Trophoblast cell (in vitro differentiated cells and primary cell): ENCODE measurements around the gene GPSM1.
A peak's percentile ranks its signal among the peaks of the same experiment; 100 is the strongest.

ENCODE experiments used
- DNase-seq, 2 donors: peaks; one replicate each; pipeline ENCODE4 v3.0.0-alpha.2; 2016
- H2AFZ ChIP-seq: 2 replicates; pipeline ENCODE4 v1.6.1; 2013; ENCODE audit warnings: low read length, moderate library complexity, mild to moderate bottlenecking; ENCODE audit not compliant: insufficient read depth, poor library complexity
- H2AK5ac ChIP-seq: 2 replicates; pipeline ENCODE4 v1.6.1; 2013; ENCODE audit warnings: mild to moderate bottlenecking, low read length
- H2BK120ac ChIP-seq: 2 replicates; pipeline ENCODE4 v1.6.1; 2013; ENCODE audit warnings: low read length, mild to moderate bottlenecking, moderate library complexity; ENCODE audit not compliant: insufficient read depth, poor library complexity
- H2BK12ac ChIP-seq: 2 replicates; pipeline ENCODE4 v1.6.1; 2013; ENCODE audit warnings: mild to moderate bottlenecking, low read length, moderate library complexity
- H2BK5ac ChIP-seq: 2 replicates; pipeline ENCODE4 v1.6.1; 2013; ENCODE audit warnings: low read length, low read depth, moderate library complexity, mild to moderate bottlenecking; ENCODE audit not compliant: poor library complexity
- H3K14ac ChIP-seq: 2 replicates; pipeline ENCODE4 v1.6.1; 2013; ENCODE audit warnings: mild to moderate bottlenecking, low read length
- H3K18ac ChIP-seq: 2 replicates; pipeline ENCODE4 v1.6.1; 2013; ENCODE audit warnings: mild to moderate bottlenecking, low read length
- H3K23ac ChIP-seq: 2 replicates; pipeline ENCODE4 v1.6.1; 2013; ENCODE audit warnings: low read length
- H3K27ac ChIP-seq: 2 replicates; pipeline ENCODE4 v1.5.1; 2013; ENCODE audit warnings: low read depth, mild to moderate bottlenecking, inconsistent platforms, low read length, moderate library complexity
- H3K27me3 ChIP-seq: 2 replicates; pipeline ENCODE4 v1.6.1; 2013; ENCODE audit warnings: inconsistent platforms, mild to moderate bottlenecking, low read length, moderate library complexity; ENCODE audit not compliant: insufficient read depth
- H3K36me3 ChIP-seq, 2 experiments: 1 replicate in 1 of 2; 2 replicates in 1 of 2; pipeline ENCODE4 v1.6.1; 2013; ENCODE audit warnings: low read length in 2 of 2, mild to moderate bottlenecking in 2 of 2, moderate library complexity in 1 of 2; ENCODE audit not compliant: insufficient read depth in 2 of 2, control insufficient read depth in 1 of 2
- H3K4ac ChIP-seq: 2 replicates; pipeline ENCODE4 v1.6.1; 2013; ENCODE audit warnings: low read depth, mild to moderate bottlenecking, low read length, moderate library complexity
- H3K4me1 ChIP-seq, 2 experiments: 1 replicate in 1 of 2; 2 replicates in 1 of 2; pipeline ENCODE4 v1.6.1; 2013; ENCODE audit warnings: low read length in 2 of 2, mild to moderate bottlenecking in 2 of 2, moderate library complexity in 1 of 2; ENCODE audit not compliant: insufficient read depth in 2 of 2, control insufficient read depth in 1 of 2
- H3K4me2 ChIP-seq: 2 replicates; pipeline ENCODE4 v1.6.1; 2013; ENCODE audit warnings: inconsistent platforms, mild to moderate bottlenecking, low read length, moderate library complexity
- H3K4me3 ChIP-seq: 2 replicates; pipeline ENCODE4 v1.5.1; 2013; ENCODE audit warnings: mild to moderate bottlenecking, low read depth, low read length, inconsistent platforms
- H3K79me1 ChIP-seq: one replicate; pipeline ENCODE4 v1.6.1; 2013; ENCODE audit warnings: low read length
- H3K79me2 ChIP-seq: 2 replicates; pipeline ENCODE4 v1.6.1; 2013; ENCODE audit warnings: low read length, mild to moderate bottlenecking; ENCODE audit not compliant: control insufficient read depth, insufficient read depth, poor library complexity
- H3K9ac ChIP-seq: 2 replicates; pipeline ENCODE4 v1.6.1; 2013; ENCODE audit warnings: mild to moderate bottlenecking, low read length
- H3K9me3 ChIP-seq: 2 replicates; pipeline ENCODE4 v1.6.1; 2013; ENCODE audit warnings: low read depth, mild to moderate bottlenecking, control low read depth, inconsistent platforms, low read length; ENCODE audit not compliant: insufficient read depth
- H4K12ac ChIP-seq: 2 replicates; pipeline ENCODE4 v1.6.1; 2013; ENCODE audit warnings: low read depth, mild to moderate bottlenecking, low read length, moderate library complexity
- H4K8ac ChIP-seq: 2 replicates; pipeline ENCODE4 v1.6.1; 2013; ENCODE audit warnings: low read depth, mild to moderate bottlenecking, low read length, moderate library complexity
- H4K91ac ChIP-seq: one replicate; pipeline ENCODE4 v1.6.1; 2013; ENCODE audit warnings: low read depth, mild to moderate bottlenecking, low read length, moderate library complexity
- WGBS: extraction: QIAGEN DNeasy Blood & Tissue Kit; methylation state at CpG from one replicate; pipeline ENCODE4 v1.1.7; 2013; ENCODE audit warnings: missing lambda C conversion rate; ENCODE audit not compliant: insufficient read length, insufficient coverage; ENCODE audit errors: extremely low coverage; 5-methylcytosine and 5-hydroxymethylcytosine counted together

The GPSM1 gene

GRCh38 chr9:136399176-136400037, 72.1 kb downstream of the GPSM1 start:
- Histone ChIP-seq H2AK5ac (peak overlapping the region; percentile 58), H3K4me3 (peak overlapping the region; percentile 86), H3K18ac (peak overlapping the region; percentile 51), H3K27me3 (no peaks in the 10 kb centered on the region), H2BK120ac (peak overlapping the region; percentile 37), H3K4me1 (peaks cover 16 to 30% of the 10 kb centered on the region in 2 experiments), H3K9me3 (no peaks in the 10 kb centered on the region), H3K4me2 (peak overlapping the region; percentile 99), H2AFZ (peak overlapping the region; percentile 62), H3K23ac (peak overlapping the region; percentile 20), H3K27ac (no peak overlapping the region), H3K79me2 (peaks cover 9% of the 10 kb centered on the region), H4K8ac (peak overlapping the region; percentile 80), H3K79me1 (peaks cover 5% of the 10 kb centered on the region), H3K9ac (peak overlapping the region; percentile 89), H3K4ac (peak overlapping the region; percentile 80), H4K91ac (peak overlapping the region; percentile 49), H2BK5ac (no peak overlapping the region), H3K14ac (peak overlapping the region; percentile 70), H2BK12ac (no peak overlapping the region), H3K36me3 (peaks cover 49 to 55% of the 10 kb centered on the region in 2 experiments), H4K12ac (peak overlapping the region; percentile 64)
- WGBS: no CpG with 5 or more reads among the region's 67 CpGs
- peak; percentile 21 to 32 for DNase-seq

GRCh38 chr9:136400038-136400834, 72.9 kb downstream of the GPSM1 start, which contains the start of gene SNAPC4:
Gene SNAPC4 (minus strand): TSS chr9:136400170. CDS start chr9:136398428, 1,742 bp downstream.
- peaks cover 16 to 30% of the 10 kb centered on the region in 2 experiments for H3K4me1 ChIP-seq
- H2BK12ac ChIP-seq: peak within 1 kb of the TSS; percentile 53
- H2BK5ac ChIP-seq: no peak within 1 kb of the TSS
- peak within 1 kb of the TSS; percentile 74 for H3K27ac ChIP-seq
- H3K4me2 ChIP-seq: peak within 1 kb of the TSS; percentile 99
- WGBS: no CpG with 5 or more reads among the region's 71 CpGs
- H3K36me3 ChIP-seq: peaks cover 49 to 53% of the 10 kb centered on the region in 2 experiments
- H4K12ac ChIP-seq: peak within 1 kb of the TSS; percentile 89
- H3K9ac ChIP-seq: peak within 1 kb of the TSS; percentile 89
- H4K8ac ChIP-seq: peak within 1 kb of the TSS; percentile 95
- peaks cover 5% of the 10 kb centered on the region for H3K79me1 ChIP-seq
- H2BK120ac ChIP-seq: peak within 1 kb of the TSS; percentile 37
- peaks cover 9% of the 10 kb centered on the region for H3K79me2 ChIP-seq
- no peaks in the 10 kb centered on the region for H3K9me3 ChIP-seq
- H2AFZ ChIP-seq: peak within 1 kb of the TSS; percentile 68
- H3K18ac ChIP-seq: peak within 1 kb of the TSS; percentile 51
- peak; percentile 90 to 96 for DNase-seq
- peak within 1 kb of the TSS; percentile 49 for H4K91ac ChIP-seq
- peak within 1 kb of the TSS; percentile 86 for H3K4me3 ChIP-seq
- peak within 1 kb of the TSS; percentile 60 for H2AK5ac ChIP-seq
- no peaks in the 10 kb centered on the region for H3K27me3 ChIP-seq
- peak within 1 kb of the TSS; percentile 70 for H3K14ac ChIP-seq
- H3K4ac ChIP-seq: peak within 1 kb of the TSS; percentile 80
- H3K23ac ChIP-seq: peak within 1 kb of the TSS; percentile 20

- H4K12ac ChIP-seq: no peak overlapping the region
- no peak overlapping the region for H2BK120ac ChIP-seq
- H3K14ac ChIP-seq: peak overlapping the region; percentile 16
- H3K23ac ChIP-seq: no peak overlapping the region
- no peak overlapping the region for H3K4me2 ChIP-seq
- H3K36me3 ChIP-seq: peaks cover 45 to 48% of the 10 kb centered on the region in 2 experiments
- H3K9me3 ChIP-seq: no peaks in the 10 kb centered on the region
- H2AFZ ChIP-seq: no peak overlapping the region
- H3K27ac ChIP-seq: peak overlapping the region; percentile 74
- H3K4me3 ChIP-seq: no peak overlapping the region
- peaks cover 5% of the 10 kb centered on the region for H3K79me1 ChIP-seq
- H2AK5ac ChIP-seq: no peak overlapping the region
- H3K27me3 ChIP-seq: no peaks in the 10 kb centered on the region
- H2BK5ac ChIP-seq: no peak overlapping the region
- H3K4ac ChIP-seq: no peak overlapping the region
- H4K8ac ChIP-seq: peak overlapping the region; percentile 20
- peaks cover 16 to 30% of the 10 kb centered on the region in 2 experiments for H3K4me1 ChIP-seq
- no CpG with 5 or more reads among the region's 18 CpGs for WGBS
- no peak overlapping the region for H4K91ac ChIP-seq
- no peak overlapping the region for H3K9ac ChIP-seq
- peak; percentile 75 to 82 for DNase-seq
- peaks cover 9% of the 10 kb centered on the region for H3K79me2 ChIP-seq
- no peak overlapping the region for H3K18ac ChIP-seq
- peak overlapping the region; percentile 37 for H2BK12ac ChIP-seq
Observed at GRCh38 chr9:136401173-136401922, 74.0 kb downstream of the GPSM1 start.

GRCh38 chr9:136402067-136402466, 74.7 kb downstream of the GPSM1 start:
- H3K9me3 ChIP-seq: no peaks in the 10 kb centered on the region
- H4K12ac ChIP-seq: peak overlapping the region; percentile 5
- no peak overlapping the region for H4K91ac ChIP-seq
- peaks cover 9% of the 10 kb centered on the region for H3K79me2 ChIP-seq
- no peak overlapping the region for H2AK5ac ChIP-seq
- WGBS: no CpG with 5 or more reads among the region's 13 CpGs
- no peak overlapping the region for H3K18ac ChIP-seq
- H3K14ac ChIP-seq: no peak overlapping the region
- H3K4me2 ChIP-seq: no peak overlapping the region
- peaks cover 16 to 30% of the 10 kb centered on the region in 2 experiments for H3K4me1 ChIP-seq
- peak overlapping the region; percentile 3 for H3K27ac ChIP-seq
- no peak overlapping the region for H2BK12ac ChIP-seq
- H4K8ac ChIP-seq: no peak overlapping the region
- H2BK120ac ChIP-seq: no peak overlapping the region
- no peak overlapping the region for H3K23ac ChIP-seq
- no peak overlapping the region for H2AFZ ChIP-seq
- no peak overlapping the region for H2BK5ac ChIP-seq
- H3K4ac ChIP-seq: no peak overlapping the region
- H3K27me3 ChIP-seq: no peaks in the 10 kb centered on the region
- peaks cover 43 to 47% of the 10 kb centered on the region in 2 experiments for H3K36me3 ChIP-seq
- H3K79me1 ChIP-seq: peaks cover 5% of the 10 kb centered on the region
- no peak overlapping the region for H3K9ac ChIP-seq
- DNase-seq: peak in 1 of 2 donors; percentile 18
- no peak overlapping the region for H3K4me3 ChIP-seq
